ENCODE data around the gene LCP2.

Gene LCP2

DNA sequence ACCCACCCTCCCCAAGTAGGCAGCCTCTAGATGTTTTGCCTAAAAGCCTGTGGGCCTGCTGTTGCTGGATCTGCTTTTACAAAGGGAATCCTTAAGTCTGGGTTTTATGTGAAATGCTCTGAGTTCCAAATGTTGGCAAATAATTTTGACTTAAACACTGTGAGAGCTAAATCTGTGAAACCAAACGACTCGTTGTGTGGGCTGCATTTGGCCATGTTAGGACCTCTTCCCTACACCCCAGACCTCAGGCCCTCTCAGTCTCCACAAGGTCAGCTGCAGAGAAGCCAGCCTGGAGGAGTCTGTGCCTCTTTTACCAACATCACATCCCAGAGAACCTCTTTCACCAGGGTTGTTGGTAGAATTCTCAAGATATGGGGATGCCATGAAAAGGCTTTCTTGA is 9.4 kb downstream of the LCP2 start:
- Histone ChIP-seq H3K9me3 (ENCODE audit: control insufficient read depth, insufficient read depth, low read depth, low read length) (no peaks in the 10 kb centered on the region; the same call in none of the 2 replicates), H3K36me3 (ENCODE audit: control insufficient read depth in 2 of 2, insufficient read depth in 1 of 2, low read length in 2 of 2) (no peaks in the 10 kb centered on the region), H3K4me1 (ENCODE audit: control insufficient read depth, insufficient read depth, low read length) (no peaks in the 10 kb centered on the region), H3K4me3 (ENCODE audit: low read depth, low read length) (no peak overlapping the region), H3K27ac (ENCODE audit: extremely low read depth, low read depth, low read length) (no peak overlapping the region)
- ChIA-PET POLR2A (no interaction called here), CTCF (interaction anchor here (1.4 to 1.6 kb wide), 2 partner anchors 14 to 21 kb away, joined by 3 to 6 read pairs; no protein-coding TSS in a partner anchor)
- TF ChIP-seq KLF1 (tag by site-specific recombination; IDR thresholded peaks at IDR 0.05), result no peak
- TF ChIP-seq ZNF585B (tag by site-specific recombination; IDR thresholded peaks at IDR 0.05), result no peak
- TF ChIP-seq, protein P1, sequence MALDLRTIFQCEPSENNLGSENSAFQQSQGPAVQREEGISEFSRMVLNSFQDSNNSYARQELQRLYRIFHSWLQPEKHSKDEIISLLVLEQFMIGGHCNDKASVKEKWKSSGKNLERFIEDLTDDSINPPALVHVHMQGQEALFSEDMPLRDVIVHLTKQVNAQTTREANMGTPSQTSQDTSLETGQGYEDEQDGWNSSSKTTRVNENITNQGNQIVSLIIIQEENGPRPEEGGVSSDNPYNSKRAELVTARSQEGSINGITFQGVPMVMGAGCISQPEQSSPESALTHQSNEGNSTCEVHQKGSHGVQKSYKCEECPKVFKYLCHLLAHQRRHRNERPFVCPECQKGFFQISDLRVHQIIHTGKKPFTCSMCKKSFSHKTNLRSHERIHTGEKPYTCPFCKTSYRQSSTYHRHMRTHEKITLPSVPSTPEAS (tag by site-specific recombination; IDR thresholded peaks at IDR 0.05), result no peak
- TF ChIP-seq ZNF266 (tag by site-specific recombination; IDR thresholded peaks at IDR 0.05; ENCODE audit: low read depth), result no peak
- no peak for TF ChIP-seq ZNF416 (tag by site-specific recombination; IDR thresholded peaks at IDR 0.05)
- TF ChIP-seq, protein P2, sequence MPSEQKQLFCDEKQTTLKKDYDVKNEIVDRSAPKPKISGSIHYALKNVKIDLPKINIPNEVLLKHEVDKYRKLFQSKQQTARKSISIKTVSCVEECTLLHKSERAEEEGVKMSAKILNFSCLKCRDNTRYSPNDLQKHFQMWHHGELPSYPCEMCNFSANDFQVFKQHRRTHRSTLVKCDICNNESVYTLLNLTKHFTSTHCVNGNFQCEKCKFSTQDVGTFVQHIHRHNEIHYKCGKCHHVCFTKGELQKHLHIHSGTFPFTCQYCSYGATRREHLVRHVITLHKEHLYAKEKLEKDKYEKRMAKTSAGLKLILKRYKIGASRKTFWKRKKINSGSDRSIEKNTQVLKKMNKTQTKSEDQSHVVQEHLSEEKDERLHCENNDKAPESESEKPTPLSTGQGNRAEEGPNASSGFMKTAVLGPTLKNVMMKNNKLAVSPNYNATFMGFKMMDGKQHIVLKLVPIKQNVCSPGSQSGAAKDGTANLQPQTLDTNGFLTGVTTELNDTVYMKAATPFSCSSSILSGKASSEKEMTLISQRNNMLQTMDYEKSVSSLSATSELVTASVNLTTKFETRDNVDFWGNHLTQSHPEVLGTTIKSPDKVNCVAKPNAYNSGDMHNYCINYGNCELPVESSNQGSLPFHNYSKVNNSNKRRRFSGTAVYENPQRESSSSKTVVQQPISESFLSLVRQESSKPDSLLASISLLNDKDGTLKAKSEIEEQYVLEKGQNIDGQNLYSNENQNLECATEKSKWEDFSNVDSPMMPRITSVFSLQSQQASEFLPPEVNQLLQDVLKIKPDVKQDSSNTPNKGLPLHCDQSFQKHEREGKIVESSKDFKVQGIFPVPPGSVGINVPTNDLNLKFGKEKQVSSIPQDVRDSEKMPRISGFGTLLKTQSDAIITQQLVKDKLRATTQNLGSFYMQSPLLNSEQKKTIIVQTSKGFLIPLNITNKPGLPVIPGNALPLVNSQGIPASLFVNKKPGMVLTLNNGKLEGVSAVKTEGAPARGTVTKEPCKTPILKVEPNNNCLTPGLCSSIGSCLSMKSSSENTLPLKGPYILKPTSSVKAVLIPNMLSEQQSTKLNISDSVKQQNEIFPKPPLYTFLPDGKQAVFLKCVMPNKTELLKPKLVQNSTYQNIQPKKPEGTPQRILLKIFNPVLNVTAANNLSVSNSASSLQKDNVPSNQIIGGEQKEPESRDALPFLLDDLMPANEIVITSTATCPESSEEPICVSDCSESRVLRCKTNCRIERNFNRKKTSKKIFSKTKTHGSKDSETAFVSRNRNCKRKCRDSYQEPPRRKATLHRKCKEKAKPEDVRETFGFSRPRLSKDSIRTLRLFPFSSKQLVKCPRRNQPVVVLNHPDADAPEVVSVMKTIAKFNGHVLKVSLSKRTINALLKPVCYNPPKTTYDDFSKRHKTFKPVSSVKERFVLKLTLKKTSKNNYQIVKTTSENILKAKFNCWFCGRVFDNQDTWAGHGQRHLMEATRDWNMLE (tag by site-specific recombination; conservative IDR thresholded peaks at IDR 0.05; ENCODE audit: low read depth), result no peak
- no peak for TF ChIP-seq ZNF473 (tag by site-specific recombination; IDR thresholded peaks at IDR 0.05)
- TF ChIP-seq KLF10 (tag by site-specific recombination; IDR thresholded peaks at IDR 0.05), result no peak
- no peak for TF ChIP-seq ZNF366 (tag by site-specific recombination; conservative IDR thresholded peaks at IDR 0.05)
- no peak for TF ChIP-seq OVOL3 (tag by site-specific recombination; IDR thresholded peaks at IDR 0.05)
- no peak for TF ChIP-seq ZNF549 (tag by site-specific recombination; IDR thresholded peaks at IDR 0.05)
- no peak for TF ChIP-seq GLIS2 (tag by site-specific recombination; IDR thresholded peaks at IDR 0.05)
- TF ChIP-seq ZNF423 (tag by site-specific recombination; IDR thresholded peaks at IDR 0.05), result no peak
- TF ChIP-seq MZF1 (tag by site-specific recombination; IDR thresholded peaks at IDR 0.05; ENCODE audit: borderline replicate concordance), result no peak
- no peak for TF ChIP-seq ZNF23 (tag by site-specific recombination; IDR thresholded peaks at IDR 0.05; ENCODE audit: borderline replicate concordance)
- TF ChIP-seq, protein P3, sequence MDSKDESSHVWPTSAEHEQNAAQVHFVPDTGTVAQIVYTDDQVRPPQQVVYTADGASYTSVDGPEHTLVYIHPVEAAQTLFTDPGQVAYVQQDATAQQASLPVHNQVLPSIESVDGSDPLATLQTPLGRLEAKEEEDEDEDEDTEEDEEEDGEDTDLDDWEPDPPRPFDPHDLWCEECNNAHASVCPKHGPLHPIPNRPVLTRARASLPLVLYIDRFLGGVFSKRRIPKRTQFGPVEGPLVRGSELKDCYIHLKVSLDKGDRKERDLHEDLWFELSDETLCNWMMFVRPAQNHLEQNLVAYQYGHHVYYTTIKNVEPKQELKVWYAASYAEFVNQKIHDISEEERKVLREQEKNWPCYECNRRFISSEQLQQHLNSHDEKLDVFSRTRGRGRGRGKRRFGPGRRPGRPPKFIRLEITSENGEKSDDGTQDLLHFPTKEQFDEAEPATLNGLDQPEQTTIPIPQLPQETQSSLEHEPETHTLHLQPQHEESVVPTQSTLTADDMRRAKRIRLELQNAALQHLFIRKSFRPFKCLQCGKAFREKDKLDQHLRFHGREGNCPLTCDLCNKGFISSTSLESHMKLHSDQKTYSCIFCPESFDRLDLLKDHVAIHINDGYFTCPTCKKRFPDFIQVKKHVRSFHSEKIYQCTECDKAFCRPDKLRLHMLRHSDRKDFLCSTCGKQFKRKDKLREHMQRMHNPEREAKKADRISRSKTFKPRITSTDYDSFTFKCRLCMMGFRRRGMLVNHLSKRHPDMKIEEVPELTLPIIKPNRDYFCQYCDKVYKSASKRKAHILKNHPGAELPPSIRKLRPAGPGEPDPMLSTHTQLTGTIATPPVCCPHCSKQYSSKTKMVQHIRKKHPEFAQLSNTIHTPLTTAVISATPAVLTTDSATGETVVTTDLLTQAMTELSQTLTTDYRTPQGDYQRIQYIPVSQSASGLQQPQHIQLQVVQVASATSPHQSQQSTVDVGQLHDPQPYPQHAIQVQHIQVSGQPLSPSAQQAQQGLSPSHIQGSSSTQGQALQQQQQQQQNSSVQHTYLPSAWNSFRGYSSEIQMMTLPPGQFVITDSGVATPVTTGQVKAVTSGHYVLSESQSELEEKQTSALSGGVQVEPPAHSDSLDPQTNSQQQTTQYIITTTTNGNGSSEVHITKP (tag by site-specific recombination; IDR thresholded peaks at IDR 0.05), result no peak
- no peak for TF ChIP-seq SP3 (tag by site-specific recombination; IDR thresholded peaks at IDR 0.05)
- no peak for TF ChIP-seq ZNF777 (tag by site-specific recombination; IDR thresholded peaks at IDR 0.05; ENCODE audit: borderline replicate concordance)
